Right hindlimb (tissue), 1 donor: ENCODE measurements around the gene RABGGTB.
"Not testable (repeated sequence)": the region's sequence is repeated elsewhere in the genome, so short reads cannot be mapped to it uniquely, and the experiment has no call there.

Source experiments
- DNase-seq: peaks from one replicate; pipeline ENCODE4 v3.0.0-alpha.2; 2018

RABGGTB gene

DNA sequence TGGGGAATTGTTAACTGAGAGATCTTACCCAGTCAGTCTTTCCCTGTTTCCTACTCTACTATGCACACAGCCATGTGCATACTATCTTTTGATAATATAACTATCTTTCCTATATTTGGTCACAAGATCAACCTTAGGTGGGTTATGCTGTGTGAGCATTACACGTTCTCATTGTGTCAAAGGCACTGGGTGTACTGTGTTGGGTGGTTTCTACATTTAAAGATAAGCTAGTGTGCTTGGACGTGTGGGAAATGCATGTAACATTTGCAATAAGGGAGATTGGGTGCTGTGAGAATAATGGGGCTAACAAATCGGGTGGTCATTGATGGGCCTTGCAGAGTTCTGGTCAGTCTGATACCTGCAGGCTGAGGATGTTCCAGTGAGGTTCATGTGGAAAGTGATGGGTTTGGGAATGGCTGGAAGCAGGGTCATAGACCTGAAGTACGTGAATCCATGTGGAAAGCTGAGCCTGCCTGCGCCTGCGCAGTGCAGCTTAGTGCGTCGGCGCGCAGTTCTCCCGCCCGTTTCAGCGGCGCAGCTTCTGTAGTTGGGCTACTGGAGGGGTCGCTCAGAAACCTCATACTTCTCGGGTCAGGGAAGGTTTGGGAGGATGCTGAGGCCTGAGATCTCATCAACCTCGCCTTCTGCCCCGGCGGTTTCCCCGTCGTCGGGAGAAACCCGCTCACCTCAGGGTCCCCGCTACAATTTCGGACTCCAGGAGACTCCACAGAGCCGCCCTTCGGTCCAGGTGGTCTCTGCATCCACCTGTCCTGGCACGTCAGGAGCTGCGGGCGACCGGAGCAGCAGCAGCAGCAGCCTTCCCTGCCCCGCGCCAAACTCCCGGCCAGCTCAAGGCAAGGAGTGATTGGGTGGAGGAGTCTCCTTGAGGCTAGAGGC lies 10.6 kb downstream of the RABGGTB start, which contains the start of gene MSH4:
Gene MSH4 (plus strand): TSS at position 507 of the 897 bp plus-strand sequence. CDS start 104 bp downstream, at position 611.
- no peak for DNase-seq

DNA sequence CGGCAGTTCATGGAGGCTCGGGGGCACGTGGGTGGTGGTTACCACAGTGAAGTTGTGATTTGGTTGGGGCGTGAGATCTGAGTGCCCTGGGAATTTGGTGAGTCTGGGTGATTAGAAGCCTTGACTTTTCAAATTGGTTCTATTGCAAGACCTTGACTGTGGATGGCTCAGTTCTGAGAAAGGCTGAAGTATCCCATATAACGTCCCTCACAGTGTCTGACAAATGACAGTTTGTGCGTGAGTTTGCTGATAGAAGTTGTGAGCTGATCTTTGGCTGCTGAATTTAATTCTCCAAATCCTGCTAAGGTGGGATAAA lies 11.2 kb downstream of the RABGGTB start:
- no peak for DNase-seq

DNA sequence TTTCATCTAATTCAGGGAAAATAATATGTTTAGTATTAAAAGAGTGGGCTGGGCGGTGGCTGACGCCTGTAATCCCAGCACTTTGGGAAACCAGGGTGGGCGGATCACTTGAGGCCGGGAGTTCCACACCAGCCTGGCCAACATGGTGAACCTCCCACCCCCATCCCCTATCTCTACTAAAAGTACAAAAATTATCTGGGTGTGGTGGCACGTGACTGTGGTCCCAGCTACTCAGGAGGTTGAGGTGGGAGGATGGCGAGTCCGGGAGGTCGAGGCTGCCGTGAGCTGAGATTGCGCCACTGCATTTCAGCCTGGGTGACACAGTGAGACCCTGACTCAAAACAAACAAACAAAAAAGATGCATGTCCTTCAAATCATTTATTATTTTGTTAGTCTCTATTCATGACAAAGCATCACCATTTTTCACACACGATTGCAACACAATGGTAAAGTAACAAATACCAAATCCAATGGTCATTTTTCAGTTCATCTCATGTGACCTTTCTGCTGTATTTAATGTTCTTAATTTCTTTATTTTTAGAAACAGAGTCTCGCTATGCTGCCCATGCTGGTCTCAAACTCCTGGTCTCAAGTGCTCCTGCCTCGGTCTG lies 11.7 kb downstream of the RABGGTB start:
- DNase-seq, result no peak

DNA sequence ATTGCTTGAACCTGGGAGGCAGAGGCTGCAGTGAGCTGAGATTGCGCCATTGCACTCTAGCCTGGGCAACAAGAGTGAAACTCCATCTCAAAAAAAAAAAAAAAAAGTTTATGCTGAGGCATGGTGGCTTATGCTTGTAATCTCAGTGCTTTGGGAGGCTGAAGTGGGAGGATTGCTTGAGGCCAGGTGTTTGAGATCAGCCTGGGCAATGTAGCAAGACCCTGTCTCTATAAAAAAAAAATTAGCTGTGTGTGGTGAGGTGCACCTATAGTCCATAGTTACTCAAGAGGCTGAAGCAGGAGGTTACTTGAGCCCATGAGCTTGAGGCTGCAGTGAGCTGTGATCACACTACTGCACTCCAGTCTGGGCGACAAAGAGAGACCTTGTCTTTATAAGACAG lies 15.4 kb downstream of the RABGGTB start:
- not testable (repeated sequence) for DNase-seq

DNA sequence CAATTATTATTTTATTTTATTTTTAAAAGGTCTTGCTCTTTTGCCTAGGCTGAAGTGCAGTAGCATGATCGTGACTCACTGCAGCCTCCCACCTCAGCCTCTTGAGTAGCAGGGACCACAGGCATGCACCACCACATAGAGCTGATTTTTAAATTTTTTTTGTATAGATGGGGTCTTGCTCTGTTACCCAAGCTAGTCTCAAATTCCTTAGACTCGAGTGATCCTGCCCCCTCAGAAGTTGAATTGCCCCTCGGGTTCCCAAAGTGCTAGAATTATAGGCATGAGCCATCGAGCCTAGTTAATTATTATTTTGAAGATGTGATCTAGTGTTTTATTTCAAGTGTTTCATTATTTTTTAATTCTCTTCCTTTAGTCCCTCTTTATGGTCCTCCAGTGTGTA lies 22.9 kb downstream of the RABGGTB start:
- DNase-seq, result no peak

DNA sequence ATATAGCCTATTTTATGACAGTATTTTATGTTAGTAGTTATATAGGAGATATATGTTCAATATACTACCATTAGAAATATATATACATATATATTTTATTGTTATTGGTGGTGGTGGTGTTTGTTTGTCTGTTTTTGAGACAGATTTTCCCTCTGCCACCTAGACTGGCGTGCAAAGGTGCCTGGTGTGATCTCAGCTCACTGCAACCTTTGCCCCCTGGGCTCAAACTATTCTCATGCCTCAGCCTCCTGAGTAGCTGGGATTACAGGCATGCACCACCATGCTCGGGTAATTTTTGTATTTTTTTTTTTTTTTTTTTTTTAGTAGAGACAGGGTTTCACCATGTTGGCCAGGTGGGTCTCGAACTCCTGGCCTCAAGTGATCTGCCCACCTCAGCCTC lies 24.1 kb downstream of the RABGGTB start:
- not testable (repeated sequence) for DNase-seq

DNA sequence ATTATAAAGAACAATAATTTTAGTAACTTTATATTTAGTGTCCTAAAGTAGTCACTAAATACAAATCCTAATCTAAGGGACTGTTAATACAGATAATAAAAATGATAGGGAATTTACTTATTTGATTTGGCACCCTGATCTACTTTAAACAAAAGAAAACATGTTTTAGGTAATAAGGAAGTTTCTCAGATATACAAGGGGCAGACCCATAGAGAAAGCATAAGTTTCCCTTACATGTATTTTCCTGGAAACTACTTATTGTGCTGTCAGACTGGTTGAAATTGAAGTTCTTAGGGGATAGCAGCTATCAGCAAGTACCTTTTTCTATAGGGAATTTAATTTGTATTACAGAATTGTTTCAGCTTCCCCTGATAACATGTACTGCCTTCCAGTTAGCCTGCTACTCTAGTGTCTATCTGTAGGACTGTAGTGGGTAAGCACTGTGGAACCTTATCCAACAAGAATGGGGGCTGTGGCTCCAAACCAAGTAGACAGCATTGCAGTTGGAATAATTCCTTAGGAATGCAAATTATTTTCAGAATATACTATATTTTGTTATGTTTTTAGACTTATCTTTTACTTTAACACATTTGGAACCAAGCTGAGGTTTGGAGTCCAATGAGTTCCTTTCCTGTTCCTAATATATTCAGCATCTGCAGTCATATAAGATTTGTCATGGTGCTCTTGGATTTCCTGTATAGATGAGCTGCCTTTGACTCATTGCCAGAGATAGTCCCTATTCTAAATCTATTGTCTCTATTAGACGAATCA lies 25.3 kb downstream of the RABGGTB start:
- no peak for DNase-seq

DNA sequence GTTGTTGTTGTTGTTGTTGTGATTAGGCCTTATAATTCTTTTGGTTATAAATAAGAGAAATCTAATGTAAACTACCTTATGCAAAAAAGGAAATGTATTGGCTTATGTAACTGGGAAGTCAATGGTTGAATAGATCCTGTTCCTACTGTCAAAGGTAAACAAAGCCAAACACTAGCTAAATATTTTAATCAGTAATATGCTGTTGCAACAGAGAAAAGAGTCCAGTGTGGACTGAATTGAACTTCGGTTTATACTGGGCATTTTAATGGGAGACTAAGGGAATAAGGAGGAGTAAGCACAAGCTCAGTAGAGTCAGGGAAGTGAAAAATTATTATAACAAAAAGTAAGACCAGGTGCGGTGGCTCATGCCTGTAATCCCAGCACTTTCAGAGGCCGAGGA lies 26.0 kb downstream of the RABGGTB start:
- no peak for DNase-seq

DNA sequence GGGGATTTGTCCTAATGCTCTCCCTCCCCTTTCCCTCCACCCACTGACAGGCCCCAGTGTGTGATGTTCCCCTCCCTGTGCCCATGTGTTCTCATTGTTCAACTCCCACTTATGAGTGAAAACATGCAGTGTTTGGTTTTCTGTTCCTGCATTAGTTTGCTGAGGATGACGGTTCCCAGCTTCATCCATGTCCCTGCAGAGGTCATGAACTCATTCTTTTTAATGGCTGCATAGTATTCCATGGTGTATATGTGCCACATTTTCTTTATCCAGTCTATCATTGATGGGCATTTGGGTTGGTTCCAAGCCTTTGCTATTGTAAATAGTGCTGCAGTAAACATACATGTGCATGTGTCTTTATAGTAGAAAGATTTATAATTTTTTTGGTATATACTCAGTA lies 37.5 kb downstream of the RABGGTB start:
- DNase-seq, result not testable (repeated sequence)

DNA sequence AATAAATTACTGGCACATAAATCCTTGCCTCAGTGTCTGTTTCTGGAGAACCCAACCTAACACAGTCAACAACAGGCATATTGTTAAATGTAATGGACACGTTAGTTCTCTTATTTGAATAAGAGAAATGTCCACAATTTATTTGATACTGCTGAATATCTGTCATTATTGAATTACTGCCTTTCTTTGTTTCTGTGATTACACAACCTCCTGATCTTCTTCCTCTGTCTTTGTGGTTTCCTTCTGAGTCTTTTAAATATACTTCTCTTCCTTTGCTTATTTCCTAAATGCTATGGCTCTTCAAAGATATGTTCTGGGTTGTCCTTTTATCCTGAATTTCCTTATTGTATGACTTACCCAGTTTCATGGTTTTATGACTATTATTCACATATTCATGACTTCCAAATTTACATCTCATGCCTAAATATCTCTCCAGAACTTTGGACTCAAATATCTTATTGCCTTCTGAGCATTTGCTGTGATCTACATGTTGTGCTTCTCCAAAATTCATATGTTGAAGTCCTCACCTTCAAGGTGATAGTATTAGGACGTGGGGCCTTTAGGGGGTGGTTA lies 50.6 kb downstream of the RABGGTB start:
- DNase-seq, result no peak

DNA sequence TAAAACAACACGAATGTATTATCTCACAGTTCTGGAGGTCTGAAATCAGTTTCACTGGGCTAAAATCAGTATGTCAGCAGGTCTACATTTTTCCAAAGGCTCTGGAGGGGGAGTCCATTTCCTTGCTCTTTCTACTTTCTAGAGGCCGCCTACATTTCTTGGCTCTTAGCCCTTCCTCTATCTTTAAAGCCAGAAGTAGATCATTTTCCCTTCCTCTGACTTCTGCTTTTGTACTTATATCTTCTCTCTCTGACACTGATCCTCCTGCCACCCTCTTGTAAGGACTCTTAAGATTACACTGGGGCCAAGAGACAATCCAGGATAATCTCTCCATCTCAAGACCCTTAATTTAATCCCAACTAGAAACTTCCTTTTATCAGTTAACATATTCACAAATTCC lies 52.0 kb downstream of the RABGGTB start:
- DNase-seq, result no peak

DNA sequence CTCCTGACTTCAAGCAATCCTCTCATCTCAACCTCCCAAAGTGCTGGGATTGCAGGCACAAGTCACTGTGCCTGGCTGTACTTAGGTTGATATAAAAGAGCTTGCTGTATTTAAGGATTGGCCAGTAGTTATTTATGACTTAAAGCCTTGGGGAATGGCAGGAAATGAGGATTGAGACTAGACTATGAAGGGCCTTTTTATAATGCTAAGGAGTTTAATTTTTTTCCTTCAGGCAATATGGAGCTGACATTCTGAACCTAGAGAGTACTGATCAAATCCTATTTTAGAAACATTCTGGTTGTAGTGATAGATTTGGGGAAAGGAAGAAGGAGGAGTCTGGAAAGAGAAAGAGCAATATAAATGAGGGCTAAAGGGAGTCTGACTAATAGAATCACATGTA lies 55.4 kb downstream of the RABGGTB start:
- DNase-seq, result no peak
